ENCODE data around the gene KLHL22. TPM values are rescaled to one million over a fixed set of nuclear protein-coding genes. Genes with fewer than 3 reads are reported as not detected.

KLHL22 gene
- total and polyA plus RNA-seq, 2 of the 8 experiments (the other 6 are each of a cell fraction or from before 2014, with no cell fraction given), result 9.4 to 16.2 TPM

DNA sequence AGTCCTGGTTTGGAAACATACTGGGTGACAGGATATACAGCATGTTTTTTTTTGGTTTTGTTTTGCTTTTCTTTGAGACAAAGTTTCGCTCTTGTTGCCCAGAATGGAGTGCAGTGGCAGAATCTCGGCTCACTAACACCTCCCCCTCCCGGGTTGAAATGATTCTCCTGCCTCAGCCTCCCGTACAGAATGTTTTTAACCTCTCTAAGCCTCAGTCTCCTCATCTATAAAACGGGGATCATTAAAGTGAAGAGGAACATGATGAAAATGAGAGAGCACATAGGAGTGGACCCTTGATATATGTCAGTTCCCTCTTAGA lies 29.9 kb downstream of the KLHL22 start:
- Histone ChIP-seq H3K14ac (ENCODE audit: insufficient read length) (no peak overlapping the region), H2BK20ac (ENCODE audit: low read length) (no peak overlapping the region), H2AFZ (ENCODE audit: low read length) (no peak overlapping the region), H4K91ac (replicated peaks; ENCODE audit: insufficient read length, low read length) (no peak overlapping the region), H3K4me2 (ENCODE audit: insufficient read depth in 1 of 2, low read depth in 2 of 2, low read length in 2 of 2) (no peak overlapping the region), H3K4me3 (ENCODE audit: extremely low read depth in 1 of 4, insufficient read depth in 2 of 4, low read depth in 3 of 4, low read length in 4 of 4) (no peak overlapping the region), H2BK15ac (ENCODE audit: low read length) (no peak overlapping the region), H2BK120ac (replicated peaks; ENCODE audit: low read depth, low read length) (no peak overlapping the region), H4K20me1 (replicated peaks in 1 of 2; ENCODE audit: control insufficient read depth in 1 of 2, insufficient read depth in 2 of 2, low read length in 2 of 2) (peaks cover 0 to 2% of the 10 kb centered on the region in 2 experiments), H3K56ac (replicated peaks; ENCODE audit: insufficient read length, low read depth, low read length) (no peak overlapping the region), H4K5ac (ENCODE audit: insufficient read length, low read depth, low read length) (no peak overlapping the region), H3K23ac (ENCODE audit: insufficient read length) (no peak overlapping the region), H3K79me2 (ENCODE audit: control insufficient read depth in 1 of 2, insufficient read depth in 2 of 2, low read length in 2 of 2) (no peaks in the 10 kb centered on the region), H3K79me1 (ENCODE audit: low read depth, low read length) (no peaks in the 10 kb centered on the region), H3K36me3 (ENCODE audit: control insufficient read depth in 2 of 4, insufficient read depth in 4 of 4, low read length in 3 of 4) (peaks cover 0 to 5% (median 0%) of the 10 kb centered on the region in 4 experiments; a peak in 1 of 8 replicates), H2BK12ac (ENCODE audit: low read depth, low read length) (no peak overlapping the region), H4K8ac (ENCODE audit: extremely low read depth, insufficient read depth, low read length) (no peak overlapping the region), H3K4me1 (replicated peaks in 1 of 4; ENCODE audit: control insufficient read depth in 3 of 4, insufficient read depth in 4 of 4, low read length in 3 of 4) (no peaks in the 10 kb centered on the region), H3K9ac (replicated peaks in 1 of 4; ENCODE audit: extremely low read depth in 1 of 4, low read depth in 3 of 4, low read length in 3 of 4) (no peak overlapping the region), H3K4ac (replicated peaks; ENCODE audit: insufficient read length, low read depth, low read length) (no peak overlapping the region), H3K27me3 (replicated peaks in 1 of 4; ENCODE audit: control insufficient read depth in 3 of 4, extremely low read depth in 1 of 4, insufficient read depth in 3 of 4, low read length in 3 of 4) (no peaks in the 10 kb centered on the region), H2AK5ac (ENCODE audit: low read depth, low read length) (no peak overlapping the region), H2BK5ac (ENCODE audit: low read depth, low read length) (no peak overlapping the region), H3K27ac (ENCODE audit: low read depth, low read length) (no peak overlapping the region), H3K23me2 (ENCODE audit: low read depth, low read length) (no peaks in the 10 kb centered on the region; the same call in 1 of the 2 replicates), H3K18ac (ENCODE audit: extremely low read depth, low read length) (no peak overlapping the region), H3K9me3 (ENCODE audit: insufficient read depth in 2 of 2, low read depth in 1 of 2, low read length in 1 of 2) (no peaks in the 10 kb centered on the region)
- POLR2A ChIA-PET (ENCODE audit: partially characterized antibody), result no interaction called here
- DNase-seq (ENCODE audit: low read depth in 1 of 2, low spot score in 2 of 2) (no peak), FAIRE-seq (no peak)
- WGBS, 2 experiments (ENCODE audit: extremely low coverage in 1 of 2, insufficient coverage in 1 of 2, insufficient read length in 1 of 2, insufficient replicate concordance in 2 of 2, low coverage in 1 of 2, low lambda C conversion rate in 2 of 2, missing lambda C conversion rate in 1 of 2), result 78% methylated on average over 5 of the region's 5 CpGs; no CpG with 5 or more reads in 1 of the 2 experiments
- CTCF ChIA-PET (ENCODE audit: partially characterized antibody), result interaction anchor here (0.9 kb wide), 1 partner anchor 29 kb away, joined by 3 read pairs; no protein-coding TSS in a partner anchor
- TF ChIP-seq TAF1 (IDR thresholded peaks at IDR 0.05; ENCODE audit: low read depth, low read length), result no peak
- TF ChIP-seq EGR1 (IDR thresholded peaks at IDR 0.05; ENCODE audit: borderline replicate concordance, low read depth, low read length), result no peak
- no peak for TF ChIP-seq TEAD4 (IDR thresholded peaks at IDR 0.05; ENCODE audit: low read depth, low read length)
- no peak for TF ChIP-seq CEBPB (IDR thresholded peaks at IDR 0.05; ENCODE audit: low read depth, low read length)
- TF ChIP-seq, protein P1, sequence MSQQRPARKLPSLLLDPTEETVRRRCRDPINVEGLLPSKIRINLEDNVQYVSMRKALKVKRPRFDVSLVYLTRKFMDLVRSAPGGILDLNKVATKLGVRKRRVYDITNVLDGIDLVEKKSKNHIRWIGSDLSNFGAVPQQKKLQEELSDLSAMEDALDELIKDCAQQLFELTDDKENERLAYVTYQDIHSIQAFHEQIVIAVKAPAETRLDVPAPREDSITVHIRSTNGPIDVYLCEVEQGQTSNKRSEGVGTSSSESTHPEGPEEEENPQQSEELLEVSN (IDR thresholded peaks at IDR 0.05), result no peak
- TF ChIP-seq HDAC6 (IDR thresholded peaks at IDR 0.05; ENCODE audit: low read depth, low read length), result no peak
- TF ChIP-seq, protein P2, sequence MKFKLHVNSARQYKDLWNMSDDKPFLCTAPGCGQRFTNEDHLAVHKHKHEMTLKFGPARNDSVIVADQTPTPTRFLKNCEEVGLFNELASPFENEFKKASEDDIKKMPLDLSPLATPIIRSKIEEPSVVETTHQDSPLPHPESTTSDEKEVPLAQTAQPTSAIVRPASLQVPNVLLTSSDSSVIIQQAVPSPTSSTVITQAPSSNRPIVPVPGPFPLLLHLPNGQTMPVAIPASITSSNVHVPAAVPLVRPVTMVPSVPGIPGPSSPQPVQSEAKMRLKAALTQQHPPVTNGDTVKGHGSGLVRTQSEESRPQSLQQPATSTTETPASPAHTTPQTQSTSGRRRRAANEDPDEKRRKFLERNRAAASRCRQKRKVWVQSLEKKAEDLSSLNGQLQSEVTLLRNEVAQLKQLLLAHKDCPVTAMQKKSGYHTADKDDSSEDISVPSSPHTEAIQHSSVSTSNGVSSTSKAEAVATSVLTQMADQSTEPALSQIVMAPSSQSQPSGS (IDR thresholded peaks at IDR 0.05; ENCODE audit: low read length), result no peak
- TF ChIP-seq BACH1 (IDR thresholded peaks at IDR 0.05; ENCODE audit: low read length), result no peak
- TF ChIP-seq MAFK (IDR thresholded peaks at IDR 0.05; ENCODE audit: low read depth, low read length), result no peak

All from H1 (cell line).